ENCODE data around the gene SLC4A2. TPM values are rescaled to one million over a fixed set of nuclear protein-coding genes. Genes with fewer than 3 reads are reported as not detected.
"Not testable (repeated sequence)": the region's sequence is repeated elsewhere in the genome, so short reads cannot be mapped to it uniquely, and the experiment has no call there.

The SLC4A2 gene, protein sequence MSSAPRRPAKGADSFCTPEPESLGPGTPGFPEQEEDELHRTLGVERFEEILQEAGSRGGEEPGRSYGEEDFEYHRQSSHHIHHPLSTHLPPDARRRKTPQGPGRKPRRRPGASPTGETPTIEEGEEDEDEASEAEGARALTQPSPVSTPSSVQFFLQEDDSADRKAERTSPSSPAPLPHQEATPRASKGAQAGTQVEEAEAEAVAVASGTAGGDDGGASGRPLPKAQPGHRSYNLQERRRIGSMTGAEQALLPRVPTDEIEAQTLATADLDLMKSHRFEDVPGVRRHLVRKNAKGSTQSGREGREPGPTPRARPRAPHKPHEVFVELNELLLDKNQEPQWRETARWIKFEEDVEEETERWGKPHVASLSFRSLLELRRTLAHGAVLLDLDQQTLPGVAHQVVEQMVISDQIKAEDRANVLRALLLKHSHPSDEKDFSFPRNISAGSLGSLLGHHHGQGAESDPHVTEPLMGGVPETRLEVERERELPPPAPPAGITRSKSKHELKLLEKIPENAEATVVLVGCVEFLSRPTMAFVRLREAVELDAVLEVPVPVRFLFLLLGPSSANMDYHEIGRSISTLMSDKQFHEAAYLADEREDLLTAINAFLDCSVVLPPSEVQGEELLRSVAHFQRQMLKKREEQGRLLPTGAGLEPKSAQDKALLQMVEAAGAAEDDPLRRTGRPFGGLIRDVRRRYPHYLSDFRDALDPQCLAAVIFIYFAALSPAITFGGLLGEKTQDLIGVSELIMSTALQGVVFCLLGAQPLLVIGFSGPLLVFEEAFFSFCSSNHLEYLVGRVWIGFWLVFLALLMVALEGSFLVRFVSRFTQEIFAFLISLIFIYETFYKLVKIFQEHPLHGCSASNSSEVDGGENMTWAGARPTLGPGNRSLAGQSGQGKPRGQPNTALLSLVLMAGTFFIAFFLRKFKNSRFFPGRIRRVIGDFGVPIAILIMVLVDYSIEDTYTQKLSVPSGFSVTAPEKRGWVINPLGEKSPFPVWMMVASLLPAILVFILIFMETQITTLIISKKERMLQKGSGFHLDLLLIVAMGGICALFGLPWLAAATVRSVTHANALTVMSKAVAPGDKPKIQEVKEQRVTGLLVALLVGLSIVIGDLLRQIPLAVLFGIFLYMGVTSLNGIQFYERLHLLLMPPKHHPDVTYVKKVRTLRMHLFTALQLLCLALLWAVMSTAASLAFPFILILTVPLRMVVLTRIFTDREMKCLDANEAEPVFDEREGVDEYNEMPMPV
- 85.7 and 105 TPM in 2 replicates for total RNA-seq (2014; rRNA removed; shearing (Covaris generic))

DNA sequence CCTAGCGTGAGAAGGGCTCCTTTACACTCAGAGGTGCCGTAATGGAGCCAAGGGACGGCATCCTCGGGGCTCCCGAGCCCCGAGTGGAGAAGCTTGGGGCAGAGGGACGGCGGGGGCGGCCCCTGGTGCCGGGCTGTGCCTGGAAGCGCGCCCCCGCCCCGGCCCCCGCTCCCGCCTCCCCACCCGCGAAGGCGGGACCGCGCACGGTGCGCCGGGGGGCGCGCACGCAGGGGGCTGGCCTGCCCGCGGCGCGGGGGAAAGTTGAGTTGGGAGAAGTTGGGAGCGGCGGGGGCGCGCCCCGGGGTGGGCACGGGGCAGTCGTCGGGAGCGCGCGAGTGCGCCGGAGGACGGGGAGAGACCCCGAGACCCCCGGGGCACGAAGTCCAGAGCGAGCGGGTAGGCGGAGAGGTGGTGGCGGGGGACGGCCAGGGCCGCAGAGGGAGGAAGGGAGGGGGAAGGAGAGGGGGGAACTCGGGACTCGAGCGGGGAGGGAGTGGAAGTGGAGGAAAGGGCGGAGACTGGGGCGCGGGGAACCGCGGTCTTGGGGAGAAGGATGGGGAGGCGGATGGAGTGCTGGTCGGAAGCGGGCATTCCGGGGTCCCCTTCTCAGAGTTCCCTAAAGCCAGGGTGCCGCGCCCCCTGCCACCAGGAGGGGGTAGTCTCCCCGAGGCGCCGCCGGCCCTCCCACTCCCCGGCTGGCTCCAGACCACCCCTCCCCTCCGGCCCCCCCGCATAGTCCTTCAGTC, at the start of gene SLC4A2:
TSS of gene SLC4A2 (plus strand) at position 223 of the 746 bp plus-strand sequence. CDS start 2,399 bp downstream, outside the sequence.
- H3K27me3 ChIP-seq (ENCODE audit: control insufficient read depth, insufficient read depth, low read length): peaks cover 7% of the 10 kb centered on the region
- peak within 1 kb of the TSS; percentile 84 for H3K4me3 ChIP-seq (ENCODE audit: insufficient read depth, low read depth, low read length)
- no peaks in the 10 kb centered on the region; the same call in 1 of the 2 replicates for H3K36me3 ChIP-seq (replicated peaks; ENCODE audit: control insufficient read depth, insufficient read depth, low read length)
- DNase-seq: peak; percentile 96

DNA sequence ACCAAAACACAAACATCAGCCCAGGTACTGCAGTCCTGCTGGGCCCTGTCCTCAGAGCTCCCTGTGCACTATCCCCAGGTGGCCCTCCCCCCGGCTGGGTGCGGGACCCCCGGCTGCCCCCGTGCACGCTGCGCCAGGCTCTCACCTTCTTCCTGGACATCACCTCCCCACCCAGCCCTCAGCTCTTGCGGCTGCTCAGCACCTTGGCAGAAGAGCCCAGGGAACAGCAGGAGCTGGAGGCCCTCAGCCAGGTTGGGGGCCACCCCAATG, 49.4 kb upstream of the SLC4A2 start:
- Histone ChIP-seq H3K27me3 (ENCODE audit: control insufficient read depth, insufficient read depth, low read length) (peaks cover 3% of the 10 kb centered on the region; the same call in 1 of the 2 replicates), H3K36me3 (replicated peaks; ENCODE audit: control insufficient read depth, insufficient read depth, low read length) (no peaks in the 10 kb centered on the region), H3K4me3 (ENCODE audit: insufficient read depth, low read depth, low read length) (no peak overlapping the region)
- no peak for DNase-seq

DNA sequence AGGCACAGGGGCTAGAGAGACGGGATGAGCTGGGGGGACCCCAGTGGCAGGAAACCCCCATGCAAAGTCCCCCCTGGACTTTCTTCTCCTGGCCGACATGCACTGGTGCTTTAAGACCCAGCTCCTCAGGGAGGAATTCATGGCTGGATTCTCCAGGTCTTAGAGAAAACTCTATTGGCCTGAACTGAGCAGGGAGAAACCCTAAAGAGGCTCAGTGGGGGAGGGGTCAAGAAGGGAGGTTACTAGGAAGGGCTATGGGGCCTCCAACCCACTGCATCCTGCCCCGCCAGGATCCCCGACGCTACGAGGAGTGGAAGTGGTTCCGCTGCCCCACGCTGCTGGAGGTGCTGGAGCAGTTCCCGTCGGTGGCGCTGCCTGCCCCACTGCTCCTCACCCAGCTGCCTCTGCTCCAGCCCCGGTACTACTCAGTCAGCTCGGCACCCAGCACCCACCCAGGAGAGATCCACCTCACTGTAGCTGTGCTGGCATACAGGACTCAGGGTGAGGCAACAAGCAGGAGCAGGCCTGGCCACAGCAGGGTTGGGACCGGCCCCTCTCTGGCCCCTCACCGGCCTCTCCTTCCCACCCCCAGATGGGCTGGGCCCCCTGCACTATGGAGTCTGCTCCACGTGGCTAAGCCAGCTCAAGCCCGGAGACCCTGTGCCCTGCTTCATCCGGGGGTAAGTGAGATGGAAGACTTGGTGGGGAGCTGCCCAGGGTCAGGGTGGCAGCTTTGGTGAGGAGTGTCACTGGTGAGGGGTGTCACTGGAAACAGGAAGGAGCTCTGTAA, 48.9 kb upstream of the SLC4A2 start:
- H3K27me3 ChIP-seq (ENCODE audit: control insufficient read depth, insufficient read depth, low read length): peaks cover 4% of the 10 kb centered on the region; the same call in 1 of the 2 replicates
- peak overlapping the region; percentile 26 for H3K4me3 ChIP-seq (ENCODE audit: insufficient read depth, low read depth, low read length)
- no peaks in the 10 kb centered on the region for H3K36me3 ChIP-seq (replicated peaks; ENCODE audit: control insufficient read depth, insufficient read depth, low read length)
- peak; percentile 81 for DNase-seq

DNA sequence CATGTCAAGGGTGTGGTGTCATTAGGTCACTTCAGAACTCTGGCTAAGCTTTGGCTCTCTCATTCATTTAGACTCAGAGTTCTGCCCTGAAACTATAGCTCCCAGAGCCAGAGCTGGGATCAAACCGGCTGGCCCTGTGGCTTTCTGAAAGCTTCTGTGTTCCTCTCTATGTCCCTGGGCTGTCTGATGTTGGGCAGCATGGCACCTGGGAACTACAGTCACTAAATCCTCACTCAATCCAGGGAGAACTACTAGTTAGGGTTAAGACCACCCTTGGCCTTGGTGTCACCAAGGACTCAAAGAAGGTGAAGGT, 48.3 kb upstream of the SLC4A2 start:
- Histone ChIP-seq H3K4me3 (ENCODE audit: insufficient read depth, low read depth, low read length) (no peak overlapping the region), H3K27me3 (ENCODE audit: control insufficient read depth, insufficient read depth, low read length) (peaks cover 6% of the 10 kb centered on the region; the same call in 1 of the 2 replicates), H3K36me3 (replicated peaks; ENCODE audit: control insufficient read depth, insufficient read depth, low read length) (no peaks in the 10 kb centered on the region)
- DNase-seq: no peak

DNA sequence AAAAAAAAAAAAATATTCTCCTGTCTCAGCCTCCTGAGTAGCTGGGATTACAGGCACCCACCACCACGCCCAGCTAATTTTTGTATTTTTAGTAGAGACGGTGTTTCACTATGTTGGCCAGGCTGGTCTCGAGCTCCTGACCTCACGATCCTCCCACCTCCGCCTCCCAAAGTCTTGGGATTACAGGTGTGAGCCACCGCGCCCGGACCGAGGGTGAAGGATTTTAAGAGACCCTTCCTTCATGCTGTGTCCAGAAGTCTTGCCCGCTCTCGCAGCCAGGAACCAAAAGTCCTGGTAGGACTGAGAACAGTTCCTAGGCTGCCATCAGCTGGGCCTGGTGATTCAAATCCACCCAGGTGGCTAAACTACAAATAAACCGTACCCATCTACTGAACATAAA, 47.8 kb upstream of the SLC4A2 start:
- DNase-seq; H3K27me3 ChIP-seq (ENCODE audit: control insufficient read depth, insufficient read depth, low read length); H3K36me3 ChIP-seq (replicated peaks; ENCODE audit: control insufficient read depth, insufficient read depth, low read length); H3K4me3 ChIP-seq (ENCODE audit: insufficient read depth, low read depth, low read length): not testable (repeated sequence)

DNA sequence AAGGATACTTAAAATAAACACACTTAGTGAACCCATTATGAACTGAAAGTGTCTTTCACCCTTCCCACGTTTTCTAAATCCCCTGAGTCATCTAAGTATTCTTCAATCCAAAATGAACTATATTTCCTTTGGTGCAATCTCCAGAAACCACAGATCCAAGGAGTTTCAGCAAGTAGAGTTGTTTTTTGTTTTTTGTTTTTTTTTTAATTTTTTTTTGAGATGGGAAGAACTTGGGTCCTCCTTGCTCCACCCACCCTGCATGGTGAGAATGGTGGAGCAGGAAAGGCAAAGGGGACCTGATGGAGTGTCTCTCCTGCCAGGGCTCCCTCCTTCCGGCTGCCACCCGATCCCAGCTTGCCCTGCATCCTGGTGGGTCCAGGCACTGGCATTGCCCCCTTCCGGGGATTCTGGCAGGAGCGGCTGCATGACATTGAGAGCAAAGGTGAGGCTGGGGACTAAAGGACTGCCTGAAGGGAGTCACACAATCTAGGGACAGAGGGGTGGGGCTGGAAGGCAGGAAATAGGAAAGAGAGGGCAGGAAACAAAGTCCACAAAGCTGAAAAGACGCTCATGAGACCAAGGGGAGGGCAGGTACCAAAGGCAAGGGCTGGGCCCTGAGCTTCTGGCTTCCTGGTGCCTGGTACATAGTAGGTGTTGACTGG, 47.2 kb upstream of the SLC4A2 start:
- Histone ChIP-seq H3K4me3 (ENCODE audit: insufficient read depth, low read depth, low read length) (no peak overlapping the region), H3K36me3 (replicated peaks; ENCODE audit: control insufficient read depth, insufficient read depth, low read length) (no peaks in the 10 kb centered on the region), H3K27me3 (ENCODE audit: control insufficient read depth, insufficient read depth, low read length) (peaks cover 10% of the 10 kb centered on the region)
- DNase-seq: no peak

DNA sequence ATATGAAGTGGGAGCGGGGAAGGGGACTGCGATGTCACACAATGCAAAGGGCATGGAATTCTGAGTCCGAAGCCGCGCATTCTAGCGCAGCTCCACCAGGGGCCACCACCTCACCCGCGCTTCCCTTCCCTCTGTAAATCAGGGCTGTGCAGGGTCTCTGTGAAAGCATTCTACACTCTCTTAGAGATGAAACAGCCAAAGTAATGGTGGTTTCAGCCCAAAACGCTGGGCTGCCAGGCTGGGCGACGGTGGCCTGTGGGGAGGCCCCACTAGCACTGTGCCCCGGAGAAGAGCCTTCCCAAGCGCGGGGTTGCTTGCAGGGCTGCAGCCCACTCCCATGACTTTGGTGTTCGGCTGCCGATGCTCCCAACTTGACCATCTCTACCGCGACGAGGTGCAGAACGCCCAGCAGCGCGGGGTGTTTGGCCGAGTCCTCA, 46.5 kb upstream of the SLC4A2 start:
- DNase-seq: peak; percentile 92
- Histone ChIP-seq H3K36me3 (replicated peaks; ENCODE audit: control insufficient read depth, insufficient read depth, low read length) (no peaks in the 10 kb centered on the region), H3K4me3 (ENCODE audit: insufficient read depth, low read depth, low read length) (peak overlapping the region; percentile 60), H3K27me3 (ENCODE audit: control insufficient read depth, insufficient read depth, low read length) (peaks cover 18% of the 10 kb centered on the region)

DNA sequence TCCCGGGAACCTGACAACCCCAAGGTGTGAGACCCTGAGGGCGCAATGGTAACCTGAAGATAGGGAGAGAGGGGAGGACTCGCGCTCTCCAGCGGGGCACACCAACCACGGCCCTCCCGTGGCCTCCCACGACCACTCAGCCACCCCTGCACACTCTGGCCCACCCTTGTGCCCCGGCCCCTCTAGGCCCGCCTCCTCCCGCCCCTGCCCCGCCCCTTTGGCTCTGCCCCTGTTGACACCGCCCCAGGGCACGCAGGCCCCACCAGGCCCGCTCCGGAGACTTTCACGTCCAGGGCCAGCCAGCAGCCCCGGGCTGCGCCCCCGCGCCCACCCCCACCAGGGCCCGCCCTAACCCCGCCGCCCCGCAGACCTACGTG, 46.0 kb upstream of the SLC4A2 start:
- peaks cover 21% of the 10 kb centered on the region for H3K27me3 ChIP-seq (ENCODE audit: control insufficient read depth, insufficient read depth, low read length)
- DNase-seq: no peak
- no peaks in the 10 kb centered on the region for H3K36me3 ChIP-seq (replicated peaks; ENCODE audit: control insufficient read depth, insufficient read depth, low read length)
- H3K4me3 ChIP-seq (ENCODE audit: insufficient read depth, low read depth, low read length): peak overlapping the region; percentile 60

DNA sequence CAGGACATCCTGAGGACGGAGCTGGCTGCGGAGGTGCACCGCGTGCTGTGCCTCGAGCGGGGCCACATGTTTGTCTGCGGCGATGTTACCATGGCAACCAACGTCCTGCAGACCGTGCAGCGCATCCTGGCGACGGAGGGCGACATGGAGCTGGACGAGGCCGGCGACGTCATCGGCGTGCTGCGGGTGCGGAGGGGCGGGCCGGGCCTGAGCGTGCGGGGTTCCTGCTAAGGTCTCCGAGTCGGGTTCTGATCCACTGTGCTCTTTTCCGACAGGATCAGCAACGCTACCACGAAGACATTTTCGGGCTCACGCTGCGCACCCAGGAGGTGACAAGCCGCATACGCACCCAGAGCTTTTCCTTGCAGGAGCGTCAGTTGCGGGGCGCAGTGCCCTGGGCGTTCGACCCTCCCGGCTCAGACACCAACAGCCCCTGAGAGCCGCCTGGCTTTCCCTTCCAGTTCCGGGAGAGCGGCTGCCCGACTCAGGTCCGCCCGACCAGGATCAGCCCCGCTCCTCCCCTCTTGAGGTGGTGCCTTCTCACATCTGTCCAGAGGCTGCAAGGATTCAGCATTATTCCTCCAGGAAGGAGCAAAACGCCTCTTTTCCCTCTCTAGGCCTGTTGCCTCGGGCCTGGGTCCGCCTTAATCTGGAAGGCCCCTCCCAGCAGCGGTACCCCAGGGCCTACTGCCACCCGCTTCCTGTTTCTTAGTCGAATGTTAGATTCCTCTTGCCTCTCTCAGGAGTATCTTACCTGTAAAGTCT, 45.5 kb upstream of the SLC4A2 start:
- peak overlapping the region; percentile 60 for H3K4me3 ChIP-seq (ENCODE audit: insufficient read depth, low read depth, low read length)

DNA sequence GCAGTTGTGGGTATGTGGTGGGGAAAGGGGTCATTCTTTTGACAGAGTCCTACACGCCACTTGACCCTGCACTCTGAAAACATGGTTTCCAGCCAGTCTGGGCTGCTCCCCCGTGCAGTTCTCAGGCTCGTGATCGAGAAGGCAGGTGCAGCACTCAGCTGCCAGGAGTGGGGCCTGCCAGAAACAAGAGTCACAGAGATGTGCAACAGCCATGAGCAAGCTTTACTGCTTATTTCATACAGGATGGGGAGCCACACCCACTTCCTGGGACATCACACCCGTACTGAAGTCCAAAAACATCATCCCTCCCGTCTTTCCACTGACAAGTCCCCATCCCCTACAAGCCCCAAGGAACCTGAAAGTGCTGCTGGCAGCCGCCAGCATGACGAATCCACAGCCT, 44.4 kb upstream of the SLC4A2 start:
- H3K4me3 ChIP-seq (ENCODE audit: insufficient read depth, low read depth, low read length): no peak overlapping the region
- no peaks in the 10 kb centered on the region for H3K36me3 ChIP-seq (replicated peaks; ENCODE audit: control insufficient read depth, insufficient read depth, low read length)
- DNase-seq: no peak
- H3K27me3 ChIP-seq (ENCODE audit: control insufficient read depth, insufficient read depth, low read length): peaks cover 37% of the 10 kb centered on the region

More for the DNA sequence above, 45.5 kb upstream of the SLC4A2 start:
- H3K27me3 ChIP-seq (ENCODE audit: control insufficient read depth, insufficient read depth, low read length): peaks cover 27% of the 10 kb centered on the region
- peak; percentile 96 for DNase-seq
- H3K36me3 ChIP-seq (replicated peaks; ENCODE audit: control insufficient read depth, insufficient read depth, low read length): no peaks in the 10 kb centered on the region

DNA sequence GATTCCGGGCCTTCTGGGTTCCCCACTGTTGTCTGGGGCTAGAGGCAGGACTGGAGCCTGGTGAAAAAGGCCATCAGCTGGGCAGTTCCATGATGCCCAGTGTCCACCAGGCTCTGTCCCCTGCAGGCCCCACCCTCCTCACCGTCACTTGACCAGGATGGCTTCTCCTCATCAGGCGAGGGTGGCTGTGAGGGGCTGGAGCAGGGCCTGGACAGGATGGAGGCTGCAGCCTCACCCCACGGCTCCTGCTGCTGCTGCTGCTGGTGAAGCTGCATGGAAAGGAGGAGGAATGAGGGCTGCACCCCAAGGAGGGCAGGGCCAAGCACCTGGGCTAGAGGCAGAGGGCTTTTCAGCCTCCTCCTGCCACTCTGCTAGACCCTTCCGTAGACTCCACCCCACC, 43.4 kb upstream of the SLC4A2 start:
- DNase-seq: no peak
- no peaks in the 10 kb centered on the region for H3K36me3 ChIP-seq (replicated peaks; ENCODE audit: control insufficient read depth, insufficient read depth, low read length)
- no peak overlapping the region for H3K4me3 ChIP-seq (ENCODE audit: insufficient read depth, low read depth, low read length)
- H3K27me3 ChIP-seq (ENCODE audit: control insufficient read depth, insufficient read depth, low read length): peaks cover 47% of the 10 kb centered on the region

DNA sequence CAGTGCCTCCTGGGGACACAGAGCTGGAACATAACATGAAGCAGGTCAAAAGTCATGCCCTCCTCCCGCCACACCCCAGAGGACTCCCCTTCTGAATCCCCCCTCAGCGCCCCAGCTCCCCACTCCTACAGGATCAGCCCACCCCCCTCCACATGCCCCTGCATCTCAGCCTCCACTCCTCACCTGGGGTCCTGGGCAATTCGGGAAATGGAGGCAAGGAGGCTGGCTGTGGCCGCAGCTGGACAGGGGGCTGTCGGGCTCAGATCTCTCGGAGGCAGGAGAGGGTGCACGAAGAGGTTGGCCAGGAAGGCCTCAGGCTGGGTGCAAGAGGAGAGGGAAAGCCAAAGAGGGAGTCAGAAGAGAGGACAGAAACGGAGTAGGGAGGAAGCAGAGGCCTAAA, 42.9 kb upstream of the SLC4A2 start:
- peaks cover 47% of the 10 kb centered on the region for H3K27me3 ChIP-seq (ENCODE audit: control insufficient read depth, insufficient read depth, low read length)
- no peaks in the 10 kb centered on the region for H3K36me3 ChIP-seq (replicated peaks; ENCODE audit: control insufficient read depth, insufficient read depth, low read length)
- no peak for DNase-seq
- no peak overlapping the region for H3K4me3 ChIP-seq (ENCODE audit: insufficient read depth, low read depth, low read length)
